ENCODE measurements around the gene NCOA6. TPM values are rescaled to one million over a fixed set of nuclear protein-coding genes. Genes with fewer than 3 reads are reported as not detected.

Gene NCOA6
- total RNA-seq, 2 donors from 2014 or later, result 28.9 to 34.9 TPM

Other genes with a start within 250 kb of the NCOA6 start
- 10 to 100 TPM; 20.7 to 25.2 TPM for gene PIGU, start 148.6 kb downstream of the NCOA6 start, total RNA-seq
- 10 to 100 TPM in 1 of 2 donors, 1 to 10 TPM in 1; 9.9 to 10.2 TPM for gene TP53INP2, start 121.3 kb downstream of the NCOA6 start, total RNA-seq
- gene GGT7, start 47.2 kb upstream of the NCOA6 start, total RNA-seq, result 10 to 100 TPM; 20.8 to 23.1 TPM
- gene ACSS2, start 51.0 kb upstream of the NCOA6 start, total RNA-seq, result 10 to 100 TPM; 61.1 to 78.2 TPM
- 10 to 100 TPM; 60.6 to 66.0 TPM for gene GSS, start 130.2 kb upstream of the NCOA6 start, total RNA-seq
- 1 to 10 TPM in 1 of 2 donors, under 1 TPM in 1; 0.46 to 1.2 TPM for gene MYH7B, start 130.2 kb upstream of the NCOA6 start, total RNA-seq